Testis (tissue), 3 donors: ENCODE data around the gene TTLL11. TPM values are rescaled to one million over a fixed set of nuclear protein-coding genes. Genes with fewer than 3 reads are reported as not detected.

Experiments used
- DNase-seq: peaks from one replicate; pipeline ENCODE4 v3.0.0-alpha.2; 2019
- H3K27ac ChIP-seq, 2 donors: fragments of 200-600 bp; sonication (generic); one replicate each; pipeline ENCODE4 v1.5.1; 2019
- H3K27me3 ChIP-seq: fragments of 200-600 bp; sonication (generic); one replicate; pipeline ENCODE4 v1.5.1; 2019
- H3K36me3 ChIP-seq: fragments of 200-600 bp; sonication (generic); one replicate; pipeline ENCODE4 v1.5.1; 2017; ENCODE audit warnings: low read depth; ENCODE audit errors: missing control alignments
- H3K4me1 ChIP-seq: fragments of 200-600 bp; sonication (generic); one replicate; pipeline ENCODE4 v1.5.1; 2019
- H3K4me3 ChIP-seq, 2 donors: fragments of 200-600 bp; sonication (generic); one replicate each; pipeline ENCODE4 v1.5.1; 2017 to 2019
- H3K9me3 ChIP-seq: fragments of 200-600 bp; sonication (generic); one replicate; pipeline ENCODE4 v1.5.1; 2017
- POLR2A ChIP-seq: fragments of 450-650 bp; IDR thresholded peaks from one replicate; pipeline ENCODE4 v1.6.1; 2017; ENCODE audit warnings: antibody characterized with exemption, mild to moderate bottlenecking, moderate library complexity
- WGBS, 2 donors: methylation state at CpG; one replicate each; pipeline ENCODE4 v1.1.5; 2018; 5-methylcytosine and 5-hydroxymethylcytosine counted together
- intact Hi-C: fragments of 100-400 bp; cut with DNase I; formaldehyde crosslinking; loops from one replicate; pipeline ENCODE4 v1.15.1; 2023; ENCODE audit warnings: low total_unique reads
- polyA plus RNA-seq: library from polyadenylated mRNA; stranded (reverse); fragments of 350-450 nt; fragmentation: Illumina TruSeq; extraction: RNeasy Lipid Tissue Mini Kit (QIAGEN cat#74804); gene quantifications from one replicate; pipeline ENCODE4 v1.2.3, GENCODE V29; 2014; ENCODE audit warnings: low read depth, low replicate concordance; ENCODE audit not compliant: insufficient read depth
- total RNA-seq, 2 donors: library from RNA; depleted of rRNA; stranded (reverse); fragments of >200 nt; gene quantifications; one replicate each; pipeline ENCODE4 v1.2.3, GENCODE V29; 2016
- TF ChIP-seq, protein P1 (sequence below), 3 experiments: fragments of 450-650 bp in 2 of 3; fragments of 200-600 bp in 1 of 3; sonication (generic) in 1 of 3; IDR thresholded peaks; one replicate each; pipeline ENCODE4 v1.5.1; 2016 to 2019; ENCODE audit warnings: antibody characterized with exemption in 3 of 3, mild to moderate bottlenecking in 2 of 3, moderate library complexity in 1 of 3

Gene TTLL11
- total and polyA plus RNA-seq, 3 donors from 2014 or later: 17.8 to 36.5 (median 19.8) TPM

- WGBS, 2 donors: 75 to 83% methylated on average over 2 of the region's 2 CpGs
- peaks cover 5% of the 10 kb centered on the region for H3K4me1 ChIP-seq
- H3K4me3 ChIP-seq: no peak overlapping the region
- no peaks in the 10 kb centered on the region for H3K27me3 ChIP-seq
- no peaks in the 10 kb centered on the region for H3K36me3 ChIP-seq
- DNase-seq: no peak
- H3K27ac ChIP-seq: no peak overlapping the region
- TF ChIP-seq POLR2A: no peak
- TF ChIP-seq, protein P1, sequence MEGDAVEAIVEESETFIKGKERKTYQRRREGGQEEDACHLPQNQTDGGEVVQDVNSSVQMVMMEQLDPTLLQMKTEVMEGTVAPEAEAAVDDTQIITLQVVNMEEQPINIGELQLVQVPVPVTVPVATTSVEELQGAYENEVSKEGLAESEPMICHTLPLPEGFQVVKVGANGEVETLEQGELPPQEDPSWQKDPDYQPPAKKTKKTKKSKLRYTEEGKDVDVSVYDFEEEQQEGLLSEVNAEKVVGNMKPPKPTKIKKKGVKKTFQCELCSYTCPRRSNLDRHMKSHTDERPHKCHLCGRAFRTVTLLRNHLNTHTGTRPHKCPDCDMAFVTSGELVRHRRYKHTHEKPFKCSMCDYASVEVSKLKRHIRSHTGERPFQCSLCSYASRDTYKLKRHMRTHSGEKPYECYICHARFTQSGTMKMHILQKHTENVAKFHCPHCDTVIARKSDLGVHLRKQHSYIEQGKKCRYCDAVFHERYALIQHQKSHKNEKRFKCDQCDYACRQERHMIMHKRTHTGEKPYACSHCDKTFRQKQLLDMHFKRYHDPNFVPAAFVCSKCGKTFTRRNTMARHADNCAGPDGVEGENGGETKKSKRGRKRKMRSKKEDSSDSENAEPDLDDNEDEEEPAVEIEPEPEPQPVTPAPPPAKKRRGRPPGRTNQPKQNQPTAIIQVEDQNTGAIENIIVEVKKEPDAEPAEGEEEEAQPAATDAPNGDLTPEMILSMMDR (IDR thresholded peaks at IDR 0.05): no peak
- intact Hi-C loops: no loop called here
- H3K9me3 ChIP-seq: no peaks in the 10 kb centered on the region
Measured at GRCh38 chr9:121842612-121842978, 250.5 kb downstream of the TTLL11 start.

DNA sequence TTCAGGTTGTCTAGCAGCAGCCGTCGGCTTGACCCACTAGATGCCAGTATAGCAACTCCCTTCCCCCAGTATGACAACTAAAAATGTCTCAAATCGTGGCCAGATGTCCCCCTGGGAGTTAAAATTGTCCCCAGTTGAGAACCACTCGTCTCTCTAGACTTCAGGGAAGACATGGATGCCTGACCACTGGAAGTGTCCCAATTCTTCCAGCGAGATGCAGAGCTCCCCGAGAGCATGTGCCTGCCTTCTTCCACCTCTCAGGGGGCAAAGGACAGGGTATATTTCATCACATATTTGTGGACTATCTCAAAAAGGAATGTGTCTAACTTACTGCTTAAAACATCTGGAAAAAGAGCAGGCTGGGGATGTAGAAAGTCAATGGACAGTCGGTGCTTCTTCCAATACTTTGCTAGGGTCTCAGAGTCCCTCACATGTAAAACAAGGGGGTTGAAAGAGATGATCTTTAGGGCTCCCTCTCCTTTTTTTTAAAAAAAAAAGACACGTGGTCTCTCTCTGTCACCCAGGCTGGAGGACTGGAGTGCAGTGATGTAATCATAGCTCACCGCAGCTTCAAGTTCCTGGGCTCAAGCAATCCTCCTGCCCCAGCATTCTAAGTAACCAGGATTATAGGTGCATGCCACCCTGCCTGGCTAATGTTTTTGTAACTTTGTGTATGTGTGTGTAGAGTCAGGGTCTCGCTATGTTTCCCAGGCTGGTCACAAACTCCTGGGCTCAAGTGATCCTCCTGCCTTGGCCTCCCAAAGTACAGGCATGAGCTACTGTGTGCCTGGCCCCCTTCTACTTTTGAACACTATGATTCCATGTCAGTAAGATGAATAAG is 251.1 kb downstream of the TTLL11 start:
- Histone ChIP-seq H3K27ac (no peak overlapping the region), H3K4me3 (no peak overlapping the region), H3K27me3 (no peaks in the 10 kb centered on the region), H3K4me1 (peaks cover 7% of the 10 kb centered on the region), H3K36me3 (no peaks in the 10 kb centered on the region), H3K9me3 (no peaks in the 10 kb centered on the region)
- WGBS, 2 donors: 85 to 94% methylated on average over 10 of the region's 10 CpGs
- intact Hi-C loops: no loop called here
- no peak for DNase-seq
- TF ChIP-seq, protein P1 (IDR thresholded peaks at IDR 0.05): no peak
- no peak for TF ChIP-seq POLR2A

DNA sequence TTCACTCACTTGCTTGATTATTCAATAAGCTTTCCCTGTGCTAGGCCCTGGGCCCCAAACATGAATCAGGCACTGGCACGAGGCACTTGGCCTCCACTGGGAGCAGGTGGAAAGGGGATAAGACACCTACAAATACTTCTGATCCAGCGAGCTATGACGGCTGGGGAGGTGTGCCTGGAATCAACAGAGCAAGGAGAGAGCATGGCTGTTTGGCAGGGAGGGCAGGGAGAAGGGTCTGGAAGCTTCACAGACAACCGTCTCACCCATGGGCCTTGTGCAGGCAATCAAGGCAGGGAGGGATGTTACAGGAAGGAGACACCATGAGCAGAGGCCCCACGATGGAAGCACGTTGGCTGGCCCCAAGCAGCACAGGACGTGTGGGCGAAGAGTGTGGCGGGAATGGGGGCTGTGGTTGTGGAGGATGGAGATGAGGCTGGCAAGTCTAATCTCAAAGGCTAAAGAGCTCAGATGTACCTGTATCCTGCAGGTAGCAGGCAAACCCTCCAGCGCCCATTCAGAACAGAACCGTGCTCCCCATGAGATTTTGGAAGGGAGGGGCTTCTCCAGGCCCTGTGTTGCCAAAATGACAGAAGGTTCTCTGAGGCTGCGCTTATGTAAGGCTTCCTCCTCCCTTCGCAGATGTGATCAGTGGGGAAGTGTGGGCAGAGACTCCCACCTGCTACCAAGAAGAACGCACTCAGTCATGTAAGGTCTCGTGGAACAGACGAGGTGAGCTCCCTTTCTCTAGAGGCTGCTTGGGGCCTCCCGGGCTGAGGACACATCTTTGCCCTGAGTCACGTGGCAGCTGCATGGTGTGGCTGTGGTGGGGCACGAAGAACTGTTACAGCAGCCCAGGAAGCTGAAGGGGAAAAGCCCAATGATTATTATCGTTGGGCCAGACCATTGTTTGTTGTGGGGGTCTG is 252.0 kb downstream of the TTLL11 start:
- DNase-seq: peak; percentile 1
- TF ChIP-seq, protein P1 (IDR thresholded peaks at IDR 0.05): no peak
- TF ChIP-seq POLR2A: no peak
- intact Hi-C loops: no loop called here
- 90 to 94% methylated on average over 20 of the region's 20 CpGs for WGBS, 2 donors
- no peak overlapping the region for H3K4me3 ChIP-seq
- no peaks in the 10 kb centered on the region for H3K36me3 ChIP-seq
- no peaks in the 10 kb centered on the region for H3K9me3 ChIP-seq
- H3K27ac ChIP-seq: no peak overlapping the region
- H3K27me3 ChIP-seq: no peaks in the 10 kb centered on the region
- peaks cover 7% of the 10 kb centered on the region for H3K4me1 ChIP-seq

DNA sequence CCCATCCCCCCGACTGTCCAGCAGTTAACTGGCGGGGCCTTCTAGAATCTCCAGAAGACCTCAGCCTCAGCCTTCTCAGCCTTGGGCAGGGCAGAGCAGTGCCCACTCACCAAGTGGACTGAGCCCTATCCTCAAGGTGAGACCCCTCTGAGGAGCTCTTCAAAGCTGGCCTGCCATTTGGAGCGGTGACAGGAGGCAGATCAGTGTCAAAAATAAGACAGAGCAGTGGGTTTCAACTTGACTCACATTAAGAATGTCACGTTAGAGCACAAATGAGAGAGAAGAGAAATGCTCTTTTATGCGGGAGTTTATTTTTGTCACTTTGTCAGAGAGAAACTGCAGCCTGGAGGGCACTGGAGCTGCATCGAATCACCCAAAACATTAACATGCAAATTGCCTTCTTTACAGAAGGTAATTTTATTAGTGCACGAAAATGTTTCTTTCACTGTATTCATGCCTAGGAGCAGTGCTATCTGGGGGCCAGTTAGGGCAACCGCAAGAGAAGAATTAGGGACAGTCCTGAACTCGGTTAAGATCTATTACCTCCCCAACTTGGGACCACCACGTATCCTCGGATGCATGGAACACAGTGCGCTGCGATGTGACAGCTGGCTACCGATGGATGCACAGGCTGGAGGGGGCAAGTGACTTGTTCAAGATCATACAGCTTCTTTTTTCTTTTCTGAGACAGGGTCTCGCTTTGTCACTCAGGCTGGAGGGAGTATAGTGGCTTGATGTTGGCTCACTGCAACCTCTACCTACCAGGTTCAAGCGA is 253.2 kb downstream of the TTLL11 start:
- WGBS, 2 donors: 84 to 96% methylated on average over 16 of the region's 16 CpGs
- H3K27ac ChIP-seq: no peak overlapping the region
- H3K27me3 ChIP-seq: no peaks in the 10 kb centered on the region
- no peaks in the 10 kb centered on the region for H3K36me3 ChIP-seq
- intact Hi-C loops: no loop called here
- no peaks in the 10 kb centered on the region for H3K9me3 ChIP-seq
- H3K4me1 ChIP-seq: peaks cover 7% of the 10 kb centered on the region
- H3K4me3 ChIP-seq: no peak overlapping the region
- TF ChIP-seq, protein P1 (IDR thresholded peaks at IDR 0.05): no peak
- no peak for TF ChIP-seq POLR2A
- no peak for DNase-seq
